Ishikawa (cell line): ENCODE data around the gene PELI2.

Experiments used
- CREB1 ChIP-seq: IDR thresholded peaks from 2 replicates; pipeline ENCODE4 v1.6.1; 2012; ENCODE audit warnings: low read depth
- EGR1 ChIP-seq: IDR thresholded peaks from 2 replicates; pipeline ENCODE4 v1.6.1; 2012
- FOXM1 ChIP-seq: IDR thresholded peaks from 2 replicates; pipeline ENCODE4 v1.6.1; 2012; ENCODE audit warnings: low read depth, borderline replicate concordance
- RAD21 ChIP-seq: IDR thresholded peaks from 2 replicates; pipeline ENCODE4 v1.6.1; 2012; ENCODE audit warnings: low read depth
- TEAD4 ChIP-seq: IDR thresholded peaks from 2 replicates; pipeline ENCODE4 v1.6.1; 2012
- YY1 ChIP-seq: IDR thresholded peaks from 2 replicates; pipeline ENCODE4 v1.6.1; 2012; ENCODE audit warnings: low read depth
- ZBTB7A ChIP-seq: IDR thresholded peaks from 2 replicates; pipeline ENCODE4 v1.6.1; 2012; ENCODE audit warnings: low read depth

- TF ChIP-seq YY1 (no peak), RAD21 (no peak), TEAD4 (no peak), ZBTB7A (no peak), FOXM1 (no peak), EGR1 (no peak), CREB1 (no peak)
Observed at GRCh38 chr14:56198438-56198837, 80.2 kb downstream of the PELI2 start.
